NT2/D1 (cell line): ENCODE data around the gene B4GALT5.

ENCODE experiments used
- SUZ12 ChIP-seq: IDR thresholded peaks from 2 replicates; pipeline ENCODE4 v1.6.1; 2011; ENCODE audit not compliant: insufficient read length, insufficient read depth; ENCODE audit errors: extremely low read depth
- ZNF274 ChIP-seq: IDR thresholded peaks from 2 replicates; pipeline ENCODE4 v1.6.1; 2011; ENCODE audit warnings: mild to moderate bottlenecking, low read depth, low read length

- TF ChIP-seq SUZ12 (no peak), ZNF274 (no peak)
These were observed 121.6 kb downstream of the B4GALT5 start for GRCh38 chr20:49592120-49592519.
